Activated CD4-positive, alpha-beta memory T cell treated with anti-CD3 and anti-CD28 coated beads, Interleukin-2, amount 10 ng/mL, durations not matched to agents 7 days and 5 days (primary cell): ENCODE measurements around the gene RORC. TPM values are rescaled to one million over a fixed set of nuclear protein-coding genes. Genes with fewer than 3 reads are reported as not detected.

Experiments used
- CTCF ChIA-PET: fragments of 350-600 bp; sonication (Branson Sonifier 250); formaldehyde crosslinking; loops from one replicate; lab custom pipeline; 2021; ENCODE audit warnings: antibody characterized with exemption, inconsistent platforms; lab: Charles Lee
- POLR2A ChIA-PET: fragments of 350-600 bp; sonication (Branson Sonifier 250); formaldehyde crosslinking; loops from one replicate; lab custom pipeline; 2021; ENCODE audit warnings: antibody characterized with exemption; lab: Charles Lee
- DNase-seq: peaks from one replicate; pipeline ENCODE4 v3.0.0-alpha.2; 2020
- H3K27ac Mint-ChIP-seq: one replicate; pipeline ENCODE4 v1.8.0; 2021; ENCODE audit warnings: mild to moderate bottlenecking, mixed read lengths
- H3K27me3 Mint-ChIP-seq: one replicate; pipeline ENCODE4 v1.8.0; 2021; ENCODE audit warnings: mixed read lengths
- H3K36me3 Mint-ChIP-seq: one replicate; pipeline ENCODE4 v1.8.0; 2021; ENCODE audit warnings: low read depth, mixed read lengths
- H3K4me1 Mint-ChIP-seq: one replicate; pipeline ENCODE4 v1.8.0; 2021; ENCODE audit warnings: mixed read lengths
- H3K4me3 Mint-ChIP-seq: one replicate; pipeline ENCODE4 v1.8.0; 2021; ENCODE audit warnings: mild to moderate bottlenecking, mixed read lengths
- H3K9me3 Mint-ChIP-seq: one replicate; pipeline ENCODE4 v1.8.0; 2021; ENCODE audit warnings: mixed read lengths
- total RNA-seq, 2 experiments: library from RNA; stranded (reverse); gene quantifications; one replicate each; pipeline ENCODE4 v1.2.3, GENCODE V29; 2021

Gene RORC
- total RNA-seq, 2 experiments from 2014 or later, result 25.4 to 25.8 TPM

GRCh38 chr1:151846686-151847237 lies 15.2 kb upstream of the RORC start:
- Mint-ChIP-seq H3K4me1 (peaks cover 44% of the 10 kb centered on the region), H3K9me3 (no peaks in the 10 kb centered on the region), H3K4me3 (no peak overlapping the region), H3K36me3 (peaks cover 41% of the 10 kb centered on the region), H3K27me3 (no peaks in the 10 kb centered on the region), H3K27ac (peak overlapping the region; percentile 69)
- DNase-seq, result peak; percentile 17
- POLR2A ChIA-PET, result interaction anchor here (1.1 to 4.6 kb wide), 2 partner anchors 12 to 83 kb away, joined by 3 to 17 read pairs; partner anchors contain the start of gene MRPL9
- CTCF ChIA-PET, result interaction anchor here (1.2 to 2.1 kb wide), 3 partner anchors 10 to 153 kb away, joined by 3 to 6 read pairs (median 4); no protein-coding TSS in a partner anchor

DNA sequence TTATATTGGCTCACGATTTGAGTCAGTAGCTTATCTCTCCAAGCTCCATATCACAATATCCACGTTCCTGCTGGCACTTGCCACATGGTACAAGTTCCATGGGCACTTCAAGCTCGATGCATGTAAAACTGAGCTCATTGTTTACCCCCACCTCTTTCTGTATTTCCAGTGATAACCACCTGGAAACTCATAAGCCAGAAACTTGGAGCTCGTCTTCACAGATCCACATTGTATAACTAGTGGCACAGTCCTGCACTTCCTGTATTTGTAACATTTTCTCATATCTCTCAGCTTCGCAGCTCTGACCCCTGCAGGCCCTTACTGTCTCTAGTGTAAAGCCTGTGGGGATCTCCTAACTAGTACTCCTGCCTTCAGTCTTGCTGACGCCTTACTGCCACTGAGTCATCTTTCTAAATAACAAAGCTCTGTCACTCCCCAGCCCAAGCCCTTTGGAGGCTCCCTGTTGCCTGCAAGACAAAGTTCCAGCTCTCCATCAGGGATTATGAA lies 14.5 kb upstream of the RORC start:
- Mint-ChIP-seq H3K36me3 (peaks cover 44% of the 10 kb centered on the region), H3K4me1 (peaks cover 50% of the 10 kb centered on the region), H3K4me3 (no peak overlapping the region), H3K9me3 (no peaks in the 10 kb centered on the region), H3K27me3 (no peaks in the 10 kb centered on the region), H3K27ac (peak overlapping the region; percentile 69)
- peak; percentile 25 for DNase-seq
- POLR2A ChIA-PET, result interaction anchor here (1.1 to 4.6 kb wide), 2 partner anchors 13 to 83 kb away, joined by 3 to 17 read pairs; partner anchors contain the start of gene MRPL9
- CTCF ChIA-PET, result interaction anchor here (1.2 to 2.1 kb wide), 3 partner anchors 10 to 154 kb away, joined by 3 to 6 read pairs (median 4); no protein-coding TSS in a partner anchor

GRCh38 chr1:151843398-151843797 lies 11.8 kb upstream of the RORC start:
- POLR2A ChIA-PET, result interaction anchor here (1.3 kb wide), 1 partner anchor 10 kb away, joined by 4 read pairs; the partner anchor contains the start of gene THEM5
- no peaks in the 10 kb centered on the region for H3K9me3 Mint-ChIP-seq
- H3K27me3 Mint-ChIP-seq, result no peaks in the 10 kb centered on the region
- no peak overlapping the region for H3K27ac Mint-ChIP-seq
- no peak for DNase-seq
- H3K4me1 Mint-ChIP-seq, result peaks cover 56% of the 10 kb centered on the region
- H3K4me3 Mint-ChIP-seq, result no peak overlapping the region
- CTCF ChIA-PET, result interaction anchor here (1.4 to 1.6 kb wide), 2 partner anchors 130 to 249 kb away, joined by 3 to 5 read pairs; no protein-coding TSS in a partner anchor
- H3K36me3 Mint-ChIP-seq, result peaks cover 40% of the 10 kb centered on the region

DNA sequence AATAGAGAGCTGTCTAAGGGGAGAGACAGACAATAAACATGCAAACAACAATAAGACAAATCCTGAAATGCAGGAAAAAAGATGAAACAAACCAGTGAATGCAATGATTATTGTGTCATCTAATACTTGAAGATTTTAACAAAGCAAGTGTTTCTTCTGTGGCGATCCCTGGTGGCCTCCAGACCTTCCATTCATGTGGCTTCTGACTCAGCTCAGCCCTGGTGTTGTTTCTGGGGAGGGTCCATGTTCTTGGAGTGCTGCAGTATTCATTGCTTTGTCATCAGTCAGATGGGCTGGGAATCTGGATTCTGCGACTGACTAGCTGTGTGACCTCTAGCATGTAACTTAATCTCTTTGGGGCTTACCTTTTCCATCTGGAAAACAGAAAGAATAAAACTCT lies 9.5 kb upstream of the RORC start:
- POLR2A ChIA-PET, result interaction anchor here (0.6 to 4.1 kb wide), 11 partner anchors 8 to 442 kb away, joined by 3 to 21 read pairs (median 13); partner anchors contain the start of genes PSMB4, RORC and THEM5
- H3K36me3 Mint-ChIP-seq, result peaks cover 32% of the 10 kb centered on the region
- peaks cover 57% of the 10 kb centered on the region for H3K4me1 Mint-ChIP-seq
- H3K9me3 Mint-ChIP-seq, result no peaks in the 10 kb centered on the region
- H3K27me3 Mint-ChIP-seq, result no peaks in the 10 kb centered on the region
- H3K4me3 Mint-ChIP-seq, result no peak overlapping the region
- CTCF ChIA-PET, result interaction anchor here (1.1 to 2.0 kb wide), 6 partner anchors 13 to 247 kb away, joined by 3 to 9 read pairs (median 5); partner anchors contain the start of gene MRPL9
- no peak overlapping the region for H3K27ac Mint-ChIP-seq
- no peak for DNase-seq

GRCh38 chr1:151840421-151840820 lies 8.8 kb upstream of the RORC start:
- DNase-seq, result no peak
- Mint-ChIP-seq H3K9me3 (no peaks in the 10 kb centered on the region), H3K27ac (peak overlapping the region; percentile 89), H3K4me3 (peak overlapping the region; percentile 89), H3K27me3 (no peaks in the 10 kb centered on the region), H3K4me1 (peaks cover 61% of the 10 kb centered on the region), H3K36me3 (peaks cover 31% of the 10 kb centered on the region)
- ChIA-PET POLR2A (interaction anchor here (0.6 to 4.1 kb wide), 21 partner anchors 8 to 513 kb away, joined by 3 to 21 read pairs (median 4); partner anchors contain the start of genes MRPL9, PI4KB, PSMB4 and RORC), CTCF (interaction anchor here (0.6 to 2.0 kb wide), 10 partner anchors 10 to 605 kb away, joined by 3 to 10 read pairs (median 4); partner anchors contain the start of gene MRPL9)

DNA sequence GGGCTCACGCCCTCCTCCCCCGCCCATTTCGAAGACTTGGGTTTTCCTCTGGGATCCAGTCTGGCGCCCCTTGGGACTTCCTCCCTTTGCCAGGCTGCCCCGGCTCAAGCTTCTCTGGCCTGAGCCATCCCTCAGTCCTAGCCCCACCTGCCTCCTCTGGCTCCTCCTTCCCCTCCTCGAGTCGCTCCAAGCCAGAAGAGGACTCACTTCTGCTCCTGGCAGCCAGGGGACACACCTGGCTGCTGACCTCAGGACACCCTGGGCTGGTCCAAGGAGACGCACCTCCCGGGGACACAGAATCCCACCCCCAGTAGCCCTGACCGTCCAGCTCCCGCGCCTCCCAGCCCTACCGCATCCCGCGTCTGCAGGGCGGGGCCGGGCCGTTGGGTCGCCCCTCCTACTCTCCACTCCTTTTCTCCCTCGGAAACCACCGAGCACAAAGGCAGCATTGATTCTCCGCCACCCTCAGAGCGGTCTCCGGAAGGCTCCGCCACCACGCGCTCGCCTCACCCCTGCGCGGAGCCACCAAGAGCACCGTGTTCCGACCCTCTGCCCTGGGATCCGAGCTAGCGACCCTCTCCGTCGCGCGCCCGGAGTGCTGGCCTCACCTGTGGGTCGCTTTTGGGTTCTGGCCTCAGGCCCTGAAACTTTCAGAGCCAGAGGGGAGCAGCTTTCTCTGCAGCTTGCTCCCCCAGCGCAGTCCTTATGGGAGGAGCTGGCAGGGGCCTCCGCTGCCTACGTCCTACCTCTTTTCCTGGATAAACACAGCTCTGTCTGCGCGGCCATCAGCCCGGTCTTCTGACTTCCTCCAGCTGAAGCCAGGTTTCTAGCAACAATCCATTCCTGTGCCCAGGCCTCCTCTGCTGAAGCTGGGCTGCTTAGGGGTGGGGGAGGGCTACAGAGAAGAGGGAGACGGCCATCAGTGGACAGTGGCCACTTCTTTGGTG lies 8.1 kb upstream of the RORC start, which contains the start of gene C2CD4D:
Gene C2CD4D (minus strand): TSS at position 364 of the 947 bp plus-strand sequence. CDS start 831 bp downstream, outside the sequence.
- ChIA-PET CTCF (interaction anchor here (0.7 to 2.0 kb wide), 9 partner anchors 9 to 604 kb away, joined by 3 to 10 read pairs (median 5); partner anchors contain the start of gene MRPL9), POLR2A (interaction anchor here (0.6 to 4.1 kb wide), 20 partner anchors 9 to 513 kb away, joined by 3 to 21 read pairs (median 6); partner anchors contain the start of genes MRPL9, PI4KB, PSMB4 and RORC)
- H3K27ac Mint-ChIP-seq, result peak within 1 kb of the TSS; percentile 89
- peaks cover 27% of the 10 kb centered on the region for H3K36me3 Mint-ChIP-seq
- H3K4me1 Mint-ChIP-seq, result peaks cover 64% of the 10 kb centered on the region
- peak within 1 kb of the TSS; percentile 89 for H3K4me3 Mint-ChIP-seq
- no peaks in the 10 kb centered on the region for H3K27me3 Mint-ChIP-seq
- no peaks in the 10 kb centered on the region for H3K9me3 Mint-ChIP-seq
- DNase-seq, result peak; percentile 82

DNA sequence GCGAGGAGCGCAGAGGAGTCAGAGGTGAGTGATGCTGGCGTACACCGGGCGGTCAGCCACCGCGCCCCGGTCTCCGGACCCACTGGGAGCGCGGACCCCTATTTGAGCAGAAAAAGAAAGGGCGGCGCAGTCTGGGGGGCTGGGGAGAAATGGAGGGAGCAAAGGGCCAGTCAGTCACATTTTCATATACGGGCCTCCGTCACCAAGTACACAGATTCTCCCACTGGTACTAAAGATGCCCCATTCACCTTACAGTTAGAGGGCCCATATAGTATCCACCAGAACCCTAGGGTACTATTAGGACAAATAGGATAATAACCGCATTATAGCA lies 7.4 kb upstream of the RORC start:
- Mint-ChIP-seq H3K36me3 (peaks cover 22% of the 10 kb centered on the region), H3K9me3 (no peaks in the 10 kb centered on the region), H3K27me3 (no peaks in the 10 kb centered on the region), H3K4me3 (peak overlapping the region; percentile 89), H3K27ac (peak overlapping the region; percentile 89), H3K4me1 (peaks cover 68% of the 10 kb centered on the region)
- ChIA-PET CTCF (interaction anchor here (1.9 kb wide), 1 partner anchor 9 kb away, joined by 10 read pairs; no protein-coding TSS in a partner anchor), POLR2A (interaction anchor here (1.0 to 4.1 kb wide), 11 partner anchors 8 to 76 kb away, joined by 3 to 21 read pairs (median 11); partner anchors contain the start of genes MRPL9, RORC, TDRKH and THEM4)
- no peak for DNase-seq

DNA sequence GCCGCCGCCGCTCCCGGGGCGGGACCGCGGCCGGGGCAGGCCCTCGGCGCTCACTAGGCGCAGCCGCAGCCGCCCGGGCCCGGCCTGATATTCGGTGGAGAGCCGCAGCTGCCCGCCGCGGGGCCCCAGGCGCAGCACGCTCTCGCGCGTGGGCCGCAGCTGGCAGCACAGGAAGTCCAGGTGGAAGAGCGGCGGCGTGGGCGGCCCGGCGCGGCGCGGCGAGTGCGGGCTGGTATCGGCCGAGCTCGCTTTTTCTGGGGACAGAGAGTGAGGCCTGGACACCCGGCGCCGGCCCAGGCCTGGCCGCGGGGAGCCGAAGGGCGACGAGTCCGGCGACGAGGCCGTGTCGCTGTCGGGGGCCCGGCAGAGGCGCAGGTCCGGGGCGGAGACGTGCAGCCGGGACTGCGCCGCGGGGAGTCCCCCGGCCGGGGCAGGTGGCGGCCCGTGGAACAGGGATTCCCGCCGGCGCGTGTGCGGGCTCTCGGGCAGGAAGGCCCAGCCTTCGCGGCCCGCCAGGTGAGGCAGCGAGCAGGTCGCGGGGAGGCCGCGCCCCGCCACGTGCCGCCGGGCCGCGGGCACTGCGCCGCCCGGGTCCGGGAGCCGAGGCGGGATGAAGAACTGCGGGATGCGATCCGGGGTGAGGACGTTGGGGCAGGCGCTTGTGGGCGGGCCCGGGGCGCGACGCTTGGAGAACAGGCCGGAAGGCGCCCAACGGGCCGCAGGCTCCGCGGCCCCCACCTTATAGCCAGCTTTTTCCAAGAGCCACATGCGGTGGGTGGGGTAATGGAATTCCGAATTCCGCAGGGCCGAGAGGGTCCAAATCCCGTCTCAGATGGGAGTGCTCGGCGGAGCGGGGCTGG lies 6.8 kb upstream of the RORC start:
- H3K27ac Mint-ChIP-seq, result peak overlapping the region; percentile 98
- peaks cover 74% of the 10 kb centered on the region for H3K4me1 Mint-ChIP-seq
- CTCF ChIA-PET, result interaction anchor here (0.8 to 2.8 kb wide), 4 partner anchors 8 to 414 kb away, joined by 3 to 21 read pairs (median 14); partner anchors contain the start of gene TDRKH

GRCh38 chr1:151837884-151838221 lies 6.3 kb upstream of the RORC start:
- Mint-ChIP-seq H3K27ac (peak overlapping the region; percentile 98), H3K4me3 (peak overlapping the region; percentile 89), H3K9me3 (no peaks in the 10 kb centered on the region), H3K27me3 (no peaks in the 10 kb centered on the region), H3K36me3 (peaks cover 19% of the 10 kb centered on the region), H3K4me1 (peaks cover 79% of the 10 kb centered on the region)
- ChIA-PET CTCF (interaction anchor here (0.8 to 2.8 kb wide), 3 partner anchors 11 to 413 kb away, joined by 3 to 21 read pairs (median 18); partner anchors contain the start of gene TDRKH), POLR2A (interaction anchor here (0.9 to 4.1 kb wide), 8 partner anchors 7 to 155 kb away, joined by 3 to 19 read pairs (median 6); partner anchors contain the start of genes MRPL9, RORC, TDRKH and THEM4)
- no peak for DNase-seq

More for the DNA sequence above, 6.8 kb upstream of the RORC start:
- peak; percentile 46 for DNase-seq
- Mint-ChIP-seq H3K27me3 (no peaks in the 10 kb centered on the region), H3K36me3 (peaks cover 22% of the 10 kb centered on the region), H3K9me3 (no peaks in the 10 kb centered on the region), H3K4me3 (peak overlapping the region; percentile 89)
- POLR2A ChIA-PET, result interaction anchor here (0.9 to 4.1 kb wide), 17 partner anchors 8 to 155 kb away, joined by 3 to 21 read pairs (median 9); partner anchors contain the start of genes MRPL9, RORC, TDRKH and THEM4

DNA sequence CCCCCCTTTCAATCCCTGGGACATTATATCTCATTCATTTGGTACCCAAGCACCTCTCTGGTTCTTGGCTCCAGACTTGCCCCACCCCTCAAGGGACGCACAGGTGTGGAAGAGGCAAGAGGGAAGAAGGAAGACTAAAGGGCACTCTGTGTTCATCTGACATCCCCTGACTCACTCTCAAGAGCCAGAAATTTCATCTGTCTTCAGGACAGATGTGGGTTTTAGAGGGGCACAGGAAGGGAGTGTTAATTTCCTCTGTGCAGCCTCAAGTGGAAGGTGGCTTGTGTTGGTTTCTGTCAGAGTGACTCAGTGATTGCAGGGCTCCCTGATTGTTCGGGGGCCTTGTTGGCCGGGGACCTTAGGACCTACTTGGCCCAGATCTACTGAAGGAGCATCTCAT lies 5.6 kb upstream of the RORC start:
- H3K4me1 Mint-ChIP-seq, result peaks cover 86% of the 10 kb centered on the region
- no peaks in the 10 kb centered on the region for H3K27me3 Mint-ChIP-seq
- H3K9me3 Mint-ChIP-seq, result no peaks in the 10 kb centered on the region
- DNase-seq, result peak; percentile 48
- H3K27ac Mint-ChIP-seq, result peak overlapping the region; percentile 98
- peak overlapping the region; percentile 89 for H3K4me3 Mint-ChIP-seq
- H3K36me3 Mint-ChIP-seq, result peaks cover 17% of the 10 kb centered on the region
- ChIA-PET CTCF (interaction anchor here (0.6 to 2.8 kb wide), 25 partner anchors 9 to 484 kb away, joined by 3 to 21 read pairs (median 5); partner anchors contain the start of genes MRPL9 and TDRKH), POLR2A (interaction anchor here (0.6 to 2.5 kb wide), 14 partner anchors 10 to 497 kb away, joined by 3 to 18 read pairs (median 4); partner anchors contain the start of genes MRPL9 and TDRKH)
